Stimulated activated CD4-positive, alpha-beta T cell treated with anti-CD3 and anti-CD28 coated beads, TNF-alpha, amount 100 ng/mL, for 24 hours (primary cell): ENCODE data around the gene UCN2.

Experiments
- DNase-seq, 3 experiments: peaks; one replicate each; pipeline ENCODE4 v3.0.0-alpha.2; 2020; ENCODE audit warnings: low read depth in 3 of 3

Gene UCN2

DNA sequence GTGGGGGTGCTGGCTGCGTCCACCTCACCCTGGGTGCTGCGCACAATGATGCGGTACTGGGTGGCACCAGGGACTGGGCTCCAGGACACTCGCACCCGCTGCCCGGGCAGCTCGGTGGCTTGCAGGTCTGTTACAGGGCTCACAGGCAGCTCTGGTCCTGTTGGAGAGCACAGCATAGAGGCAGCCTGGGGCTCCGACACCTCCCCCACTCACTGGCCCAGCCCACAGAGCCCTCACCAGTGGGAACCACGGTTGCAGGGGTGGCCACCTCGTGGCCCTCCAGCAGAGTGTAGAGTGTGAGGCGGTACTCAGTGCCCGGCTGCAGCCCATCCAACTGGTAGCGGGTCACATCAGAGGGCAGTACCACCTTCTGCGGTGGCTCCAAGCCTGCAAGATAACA lies 27.9 kb upstream of the UCN2 start:
- DNase-seq, result no peak

DNA sequence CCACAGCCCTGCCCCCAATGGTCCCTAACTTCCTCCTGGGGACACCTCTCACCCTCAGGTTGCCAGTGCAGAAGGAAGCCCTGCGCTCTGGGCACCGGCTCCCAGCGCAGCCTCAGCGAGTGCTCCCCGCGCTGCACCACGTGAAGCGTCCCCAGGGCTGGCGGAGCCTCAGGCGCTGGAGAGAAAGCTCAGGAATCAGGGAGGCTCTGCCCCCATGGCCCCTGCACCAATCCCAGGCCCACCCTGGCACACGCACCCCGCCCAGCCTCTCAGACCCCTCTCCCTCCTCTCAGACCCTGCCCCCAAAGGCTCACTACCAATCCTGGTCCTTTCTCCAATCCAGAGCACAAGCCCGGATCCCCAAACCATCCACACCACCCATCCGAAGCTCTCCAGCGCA lies 24.6 kb upstream of the UCN2 start:
- DNase-seq, result no peak

DNA sequence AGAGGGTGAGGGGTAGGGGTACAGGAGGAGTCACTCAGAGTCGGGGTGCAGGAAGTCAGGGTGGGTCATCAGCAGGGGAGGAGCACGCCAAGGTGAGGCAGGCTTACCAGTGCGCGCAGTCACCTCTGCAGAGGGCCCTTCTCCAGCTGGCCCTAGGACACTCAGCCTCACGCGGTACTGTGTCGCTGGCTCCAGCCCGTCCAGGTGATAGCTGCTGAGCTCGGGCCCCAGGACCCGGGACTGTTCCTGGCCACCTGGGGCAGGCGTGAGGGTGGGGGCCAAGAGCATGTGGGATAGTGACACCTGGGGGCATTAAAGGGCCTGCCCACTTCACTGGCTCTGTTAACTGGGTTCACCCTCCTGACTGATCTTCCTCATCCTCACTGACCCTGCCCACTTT lies 24.1 kb upstream of the UCN2 start:
- DNase-seq, result no peak

DNA sequence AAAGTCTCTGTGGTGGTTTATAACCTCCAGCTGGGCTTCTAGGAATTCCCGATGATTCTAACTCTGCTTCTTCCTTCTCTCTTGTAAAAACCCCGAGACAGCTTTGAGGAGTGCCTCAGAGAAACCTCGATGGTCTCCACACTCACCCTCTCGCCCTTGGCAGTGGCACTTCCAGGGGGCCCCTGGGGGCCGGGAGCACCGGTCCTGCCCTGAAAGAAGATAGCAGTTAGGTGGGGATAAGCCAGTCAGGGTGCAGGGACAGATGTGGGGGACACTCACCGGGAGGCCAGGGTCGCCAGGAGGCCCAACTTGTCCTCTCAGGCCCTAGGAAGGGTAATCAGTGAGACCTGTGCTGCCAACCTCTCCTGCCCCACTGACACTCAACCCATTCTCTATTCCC lies 21.8 kb upstream of the UCN2 start:
- no peak for DNase-seq

GRCh38 chr3:48584836-48585235 lies 21.3 kb upstream of the UCN2 start:
- no peak for DNase-seq

GRCh38 chr3:48581621-48582481 lies 18.3 kb upstream of the UCN2 start:
- no peak for DNase-seq

GRCh38 chr3:48576647-48577046 lies 13.1 kb upstream of the UCN2 start:
- DNase-seq, result no peak

DNA sequence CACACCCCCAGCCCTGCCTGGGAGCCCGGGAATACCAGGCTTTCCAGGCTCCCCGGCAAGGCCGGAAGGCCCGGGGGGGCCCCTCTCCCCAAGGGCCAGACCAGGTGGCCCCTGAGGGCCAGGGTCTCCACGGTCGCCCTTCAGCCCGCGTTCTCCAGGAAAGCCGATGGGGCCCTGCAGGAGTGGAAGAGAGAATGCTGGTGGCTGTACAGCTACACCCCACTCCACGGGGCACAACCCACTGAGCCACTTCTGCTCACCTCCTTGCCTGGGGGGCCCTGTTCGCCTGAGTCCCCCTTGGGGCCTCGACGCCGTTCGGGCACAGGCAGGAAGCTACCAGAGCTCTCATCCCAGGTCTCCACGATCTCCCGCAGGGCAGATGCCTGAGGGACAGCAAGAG lies 11.8 kb upstream of the UCN2 start:
- no peak for DNase-seq

DNA sequence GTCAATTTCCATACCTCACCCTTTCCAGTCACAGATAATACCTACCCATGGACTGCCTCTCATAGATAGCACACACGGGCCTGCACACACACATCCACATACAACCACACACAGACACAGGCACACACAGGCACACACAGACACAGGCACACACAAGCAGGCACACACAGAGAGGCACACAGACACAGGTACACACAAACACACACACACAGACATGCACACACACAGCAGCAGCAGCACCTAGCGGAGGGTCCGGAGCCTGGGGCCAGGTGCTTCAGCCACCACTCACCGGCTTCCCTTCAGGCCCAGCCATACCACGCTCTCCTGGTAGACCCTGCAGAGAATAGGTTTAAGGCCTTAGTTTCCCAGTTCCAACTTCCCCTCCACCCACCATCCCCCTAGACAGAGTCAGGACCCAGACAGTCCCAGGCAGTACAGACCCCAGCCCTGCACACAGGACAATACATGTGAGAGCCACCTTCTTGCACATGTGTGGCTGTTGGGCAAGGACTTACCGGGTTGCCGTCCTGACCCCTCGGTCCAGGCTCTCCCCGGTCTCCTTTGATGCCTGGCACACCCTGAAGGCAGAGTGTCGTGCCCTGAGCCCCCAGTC lies 10.5 kb upstream of the UCN2 start:
- no peak for DNase-seq

DNA sequence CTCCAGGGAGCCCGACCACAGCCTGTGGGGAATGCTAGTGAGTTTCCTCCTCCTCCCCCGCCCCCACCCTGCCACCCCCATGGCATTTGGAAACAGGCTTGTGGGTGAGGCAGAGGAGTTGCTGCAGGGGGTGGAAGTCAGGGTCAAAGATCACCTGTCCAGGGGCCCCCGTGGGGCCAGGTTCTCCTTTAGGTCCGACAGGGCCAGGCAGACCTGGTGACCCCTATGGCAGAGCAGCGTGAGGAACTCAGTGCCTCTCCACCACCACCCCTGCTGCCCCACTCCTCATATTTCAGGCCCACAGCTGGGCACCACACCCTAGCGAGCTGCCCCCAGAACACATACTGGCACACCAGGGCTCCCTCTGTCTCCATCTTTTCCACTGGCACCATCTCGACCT lies 8.9 kb upstream of the UCN2 start:
- DNase-seq, result no peak

DNA sequence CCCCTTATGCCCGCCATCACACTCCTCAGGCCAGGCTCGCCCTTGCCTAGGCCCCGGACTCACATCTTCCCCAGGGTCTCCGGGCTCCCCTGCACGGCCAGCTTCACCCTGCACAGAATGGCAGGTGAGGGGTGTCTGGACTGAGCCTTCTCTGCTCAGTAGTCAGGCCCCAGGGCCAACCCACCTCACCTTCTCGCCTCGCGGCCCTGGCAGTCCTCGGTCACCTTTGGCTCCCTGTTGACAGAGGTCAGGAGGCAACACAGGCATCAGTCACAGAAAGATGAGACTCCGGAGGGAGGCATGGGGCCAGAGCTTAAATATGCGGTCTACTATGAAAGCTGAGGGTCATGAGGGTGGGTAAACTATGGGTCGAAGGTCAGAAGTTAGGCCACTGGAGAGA lies 8.4 kb upstream of the UCN2 start:
- no peak for DNase-seq

DNA sequence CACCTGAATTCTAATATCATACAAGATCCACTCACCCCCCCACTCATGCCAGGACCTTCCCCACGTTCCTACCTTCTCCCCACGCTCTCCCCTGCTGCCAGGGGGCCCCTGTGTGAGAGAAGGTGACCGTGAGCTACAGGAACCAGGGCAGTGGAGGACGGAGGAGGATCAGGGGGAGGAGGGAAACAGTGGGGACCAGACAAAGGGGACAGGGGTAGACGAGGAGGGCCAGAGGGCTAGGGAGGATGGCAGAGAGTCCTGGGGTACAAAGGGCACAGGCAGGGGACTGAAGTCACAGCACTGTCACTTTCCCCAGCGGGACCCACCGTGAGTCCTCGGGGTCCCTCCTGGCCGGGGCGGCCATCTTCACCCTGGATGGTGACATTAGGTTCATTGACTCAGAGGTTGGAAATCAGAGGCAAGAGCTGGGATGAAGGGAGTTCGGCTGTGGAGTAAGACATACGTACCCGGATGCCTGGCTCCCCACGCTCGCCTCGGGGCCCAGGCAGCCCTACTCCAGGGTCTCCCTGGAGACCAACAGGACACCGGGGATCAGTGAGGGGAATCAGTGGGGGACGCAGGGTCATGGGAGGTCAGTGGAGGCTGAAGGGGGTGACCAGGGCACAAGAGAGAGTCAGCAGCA lies 6.3 kb upstream of the UCN2 start:
- no peak for DNase-seq

DNA sequence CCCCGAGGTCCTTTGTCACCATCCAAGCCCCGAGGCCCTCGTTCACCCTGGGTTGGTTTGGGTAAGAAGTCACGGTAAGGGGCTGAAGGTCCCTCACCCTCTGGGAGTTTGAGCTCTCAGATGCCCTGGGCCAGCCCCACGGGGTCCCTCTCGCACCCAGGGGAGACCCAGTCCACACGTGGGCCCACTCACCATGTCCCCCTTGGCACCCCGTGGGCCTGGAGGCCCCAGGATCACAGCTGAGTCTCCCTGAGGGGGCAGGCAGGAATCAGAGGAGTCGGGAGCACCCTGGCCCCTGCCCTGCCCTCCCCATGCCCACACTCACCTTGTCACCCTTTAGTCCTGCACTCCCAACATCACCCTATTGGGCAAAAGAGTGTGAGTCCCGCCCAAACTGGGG lies 5.8 kb upstream of the UCN2 start:
- DNase-seq, result no peak

DNA sequence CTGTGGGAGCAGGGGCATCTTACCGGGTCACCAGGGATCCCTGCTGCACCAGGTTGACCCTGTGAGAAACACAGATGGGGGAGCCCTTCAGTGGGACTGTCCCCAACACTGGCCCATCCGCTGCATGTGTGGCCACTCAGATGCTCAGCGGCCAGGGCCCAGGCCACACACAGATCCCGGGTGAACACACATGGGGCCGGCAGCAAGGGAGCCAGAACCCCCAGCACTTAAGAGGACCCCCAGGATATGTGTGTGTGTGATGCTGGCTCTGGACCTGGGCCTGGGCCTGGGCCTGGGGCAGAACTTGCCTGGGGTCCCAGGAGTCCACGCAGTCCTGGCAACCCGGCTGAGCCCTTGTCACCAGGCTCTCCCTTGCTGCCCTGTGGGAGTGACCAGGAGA lies 4.9 kb upstream of the UCN2 start:
- no peak for DNase-seq

DNA sequence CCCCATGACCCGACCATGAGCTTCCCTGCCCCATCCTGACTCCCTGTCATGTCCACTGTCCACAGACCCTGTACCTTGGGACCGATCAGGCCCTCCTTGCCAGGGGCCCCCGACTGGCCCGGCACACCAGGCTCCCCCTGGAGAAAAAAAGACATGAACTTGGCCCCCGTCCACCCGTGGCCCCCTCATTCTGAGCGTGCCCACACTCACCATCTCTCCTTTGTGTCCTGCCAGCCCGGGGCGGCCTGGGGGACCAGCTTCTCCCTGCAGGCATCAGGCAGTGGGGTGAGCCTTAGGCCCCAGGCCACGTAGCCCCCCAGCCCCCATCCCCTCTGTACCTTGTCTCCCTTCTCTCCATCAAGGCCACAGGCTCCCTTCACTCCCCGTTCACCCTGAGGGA lies 3.9 kb upstream of the UCN2 start:
- no peak for DNase-seq

- no peak for DNase-seq
Observed at GRCh38 chr3:48567090-48567489, 3.5 kb upstream of the UCN2 start.

GRCh38 chr3:48566401-48566760 lies 2.8 kb upstream of the UCN2 start:
- DNase-seq, result no peak

- no peak for DNase-seq
Observed at GRCh38 chr3:48565591-48566400, 2.2 kb upstream of the UCN2 start.

DNA sequence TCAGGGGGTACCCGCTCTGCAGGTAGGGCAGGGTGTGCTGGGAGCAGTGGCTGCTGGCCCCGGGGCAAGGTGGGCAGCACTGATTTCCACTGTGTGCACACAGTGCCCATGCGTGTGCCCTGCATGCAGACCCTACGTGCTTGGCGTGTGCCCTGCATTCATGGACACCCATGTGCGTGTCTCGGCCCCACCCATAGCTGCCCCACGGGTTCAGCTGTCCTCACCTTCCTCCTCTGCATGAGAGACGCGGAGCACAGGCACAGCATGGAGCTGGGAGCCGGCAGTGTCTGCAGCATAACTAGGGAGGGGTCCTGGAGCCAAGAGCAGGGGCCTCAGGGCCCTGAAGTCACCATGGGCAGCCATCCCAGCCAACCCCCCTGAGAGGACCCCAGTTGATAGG lies 1.6 kb upstream of the UCN2 start:
- DNase-seq, result no peak

DNA sequence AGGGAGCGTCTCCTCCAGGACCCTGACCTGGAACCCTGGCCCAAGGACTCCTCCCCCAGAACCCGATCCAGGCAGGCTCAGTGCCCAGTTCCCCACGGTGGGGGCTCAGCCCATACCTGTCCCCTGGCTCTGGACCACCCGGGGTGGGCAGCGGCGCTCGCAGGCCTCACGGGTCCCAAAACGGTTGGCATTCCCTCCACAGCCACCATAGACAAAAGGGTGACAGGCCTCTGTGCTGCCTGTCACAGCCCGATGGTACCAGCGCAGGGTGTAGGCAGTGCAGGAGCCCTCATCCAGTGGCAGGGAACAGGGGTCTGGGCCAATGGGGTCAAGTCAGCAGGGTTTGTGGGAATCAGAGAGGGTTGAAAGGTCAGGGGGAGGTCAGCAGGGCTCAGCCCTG lies 1.1 kb upstream of the UCN2 start:
- DNase-seq, result no peak

DNA sequence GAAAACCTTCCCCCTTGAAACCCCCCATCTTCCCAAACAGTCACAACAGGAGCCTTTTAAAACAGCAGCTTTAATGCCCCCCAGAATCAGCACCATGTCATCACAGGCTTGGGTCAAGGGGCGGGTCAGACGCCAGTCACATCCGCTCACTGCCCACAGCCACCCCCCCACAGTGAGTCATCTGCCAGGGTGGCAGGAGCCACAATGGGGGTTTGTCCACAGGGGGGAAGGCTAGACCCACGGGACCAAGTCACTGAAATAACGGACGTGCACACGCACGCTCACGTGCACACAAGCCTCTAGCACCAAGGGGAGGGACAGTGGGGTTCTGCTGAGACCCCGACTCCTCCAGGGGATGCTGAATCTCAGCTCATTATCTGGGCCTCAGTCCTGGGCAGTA lies 441 bp upstream of the UCN2 start:
- no peak for DNase-seq

- no peak for DNase-seq
Observed at GRCh38 chr3:48562367-48563095, 1.1 kb downstream of the UCN2 start.
